ENCODE measurements around the gene NFKB1.

Gene NFKB1

DNA sequence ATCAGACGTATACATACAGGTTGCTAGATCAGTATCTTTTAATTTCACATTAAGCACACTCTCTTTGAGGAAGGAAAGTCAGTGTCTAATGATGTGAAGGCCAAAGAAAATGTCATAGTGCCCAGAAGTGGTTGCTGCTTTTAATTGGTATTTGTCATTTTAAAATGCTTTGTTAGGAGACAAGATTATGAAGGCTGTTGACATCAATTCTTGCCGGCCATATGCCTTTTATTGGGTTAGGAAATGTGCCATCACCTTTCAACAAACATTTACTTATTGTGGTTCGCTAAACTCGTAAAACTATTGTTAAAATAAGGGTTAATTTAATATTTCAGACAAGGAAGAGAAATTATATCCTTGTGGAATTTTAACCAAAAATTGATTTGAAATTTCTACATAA, 32.2 kb downstream of the NFKB1 start:
- DNase-seq = no peak

DNA sequence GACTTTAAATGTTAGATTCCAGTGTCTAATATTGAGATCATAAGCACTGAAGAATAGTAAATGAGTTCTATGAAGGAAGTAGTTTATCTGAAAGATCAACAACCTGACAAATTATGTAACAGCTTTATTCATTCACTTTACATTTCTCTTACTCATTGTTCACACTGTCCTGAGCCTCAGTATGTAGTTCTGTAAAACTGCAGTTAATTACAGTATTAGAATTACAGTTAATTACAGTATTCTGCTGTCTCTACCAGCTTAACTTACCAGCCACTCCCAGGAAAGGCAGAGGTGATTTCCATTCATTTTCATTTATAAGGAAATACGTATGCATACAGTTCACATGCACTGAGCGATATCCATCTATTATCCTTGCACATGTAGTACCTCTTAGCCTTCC, 32.7 kb downstream of the NFKB1 start:
- no peak for DNase-seq

GRCh38 chr4:102534845-102535244, 33.7 kb downstream of the NFKB1 start:
- no peak for DNase-seq

DNA sequence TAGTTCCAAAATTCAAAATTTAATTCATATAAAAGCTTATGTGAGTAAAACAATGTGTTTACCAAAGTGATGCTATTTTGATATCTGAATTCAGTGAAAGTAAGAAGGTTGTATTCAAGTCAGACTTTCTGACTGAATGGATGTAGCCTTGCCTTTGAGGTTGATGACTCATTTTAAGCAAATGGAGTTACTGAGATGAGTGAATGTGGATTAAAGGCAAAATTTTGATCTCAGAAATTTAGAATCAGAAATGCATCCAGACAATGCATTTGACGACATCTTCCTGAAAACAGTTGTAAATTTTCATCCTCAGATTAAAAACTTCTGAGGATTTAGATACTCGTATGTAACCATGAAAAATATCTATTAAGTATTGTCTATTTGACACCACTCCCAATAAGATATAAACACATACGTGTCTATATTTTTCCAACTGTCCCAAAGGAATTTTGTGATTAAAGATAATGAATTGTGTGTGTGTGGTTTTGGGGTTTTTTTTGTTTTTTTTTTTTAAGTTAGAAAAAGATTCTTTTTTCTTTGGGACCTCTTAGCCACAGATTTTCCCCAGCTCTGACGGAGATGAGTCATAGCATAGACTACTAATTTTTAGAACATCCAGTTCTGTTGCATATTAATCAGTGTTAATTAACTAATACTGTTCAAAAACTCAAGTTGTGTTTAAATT, 34.4 kb downstream of the NFKB1 start:
- DNase-seq = no peak

DNA sequence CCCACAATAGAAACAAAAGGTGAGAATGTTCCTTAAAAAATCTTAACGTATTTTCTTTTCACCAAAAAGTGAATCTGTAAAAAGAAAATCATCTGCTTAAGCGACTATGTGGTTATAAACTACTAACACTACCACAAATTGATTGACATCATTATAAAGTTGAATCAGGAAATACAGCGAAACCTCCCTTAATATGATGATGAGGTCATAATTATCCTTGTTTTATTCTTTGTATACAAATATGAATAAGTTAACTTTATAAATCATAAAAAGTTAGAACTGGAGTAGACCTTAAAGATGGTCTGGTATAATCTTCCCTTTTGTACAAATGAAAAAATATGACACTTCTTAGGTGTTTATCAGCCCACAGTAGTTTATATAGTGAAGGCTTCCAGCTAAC, 35.6 kb downstream of the NFKB1 start:
- DNase-seq = no peak

- DNase-seq = no peak
Observed at GRCh38 chr4:102537269-102537668, 36.1 kb downstream of the NFKB1 start.

GRCh38 chr4:102541697-102542096, 40.5 kb downstream of the NFKB1 start:
- no peak for DNase-seq

- no peak for DNase-seq
Observed at GRCh38 chr4:102543030-102543928, 42.1 kb downstream of the NFKB1 start.

GRCh38 chr4:102546635-102547034, 45.5 kb downstream of the NFKB1 start:
- DNase-seq = no peak

GRCh38 chr4:102547973-102548372, 46.8 kb downstream of the NFKB1 start:
- DNase-seq = no peak

- no peak for DNase-seq
Observed at GRCh38 chr4:102551958-102552565, 50.9 kb downstream of the NFKB1 start.

GRCh38 chr4:102552781-102553180, 51.6 kb downstream of the NFKB1 start:
- no peak for DNase-seq

GRCh38 chr4:102553982-102554381, 52.8 kb downstream of the NFKB1 start:
- no peak for DNase-seq

- DNase-seq = no peak
Observed at GRCh38 chr4:102554482-102554881, 53.3 kb downstream of the NFKB1 start.

DNA sequence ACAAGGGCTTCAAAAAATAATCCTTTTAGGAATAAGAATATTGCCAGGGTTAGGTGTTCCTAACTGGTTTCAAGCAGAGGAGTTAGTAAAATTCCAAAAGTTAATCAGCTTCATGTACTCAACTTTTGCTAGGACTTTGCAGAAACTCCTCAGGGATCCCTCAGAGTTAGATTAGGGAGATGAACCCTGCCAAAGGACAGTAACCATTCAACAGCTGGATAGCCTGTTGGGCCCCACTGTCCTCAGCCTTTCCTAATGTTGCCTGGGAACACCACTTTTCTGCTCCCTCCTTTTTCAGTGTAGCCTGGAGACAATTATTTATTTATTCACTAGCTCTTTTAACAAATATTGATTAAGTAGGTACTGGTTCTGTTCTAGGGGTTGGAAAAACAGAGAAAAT, 53.8 kb downstream of the NFKB1 start:
- no peak for DNase-seq

- DNase-seq = no peak
Observed at GRCh38 chr4:102557636-102558035, 56.5 kb downstream of the NFKB1 start.

GRCh38 chr4:102560115-102560514, 59.0 kb downstream of the NFKB1 start:
- DNase-seq = no peak

DNA sequence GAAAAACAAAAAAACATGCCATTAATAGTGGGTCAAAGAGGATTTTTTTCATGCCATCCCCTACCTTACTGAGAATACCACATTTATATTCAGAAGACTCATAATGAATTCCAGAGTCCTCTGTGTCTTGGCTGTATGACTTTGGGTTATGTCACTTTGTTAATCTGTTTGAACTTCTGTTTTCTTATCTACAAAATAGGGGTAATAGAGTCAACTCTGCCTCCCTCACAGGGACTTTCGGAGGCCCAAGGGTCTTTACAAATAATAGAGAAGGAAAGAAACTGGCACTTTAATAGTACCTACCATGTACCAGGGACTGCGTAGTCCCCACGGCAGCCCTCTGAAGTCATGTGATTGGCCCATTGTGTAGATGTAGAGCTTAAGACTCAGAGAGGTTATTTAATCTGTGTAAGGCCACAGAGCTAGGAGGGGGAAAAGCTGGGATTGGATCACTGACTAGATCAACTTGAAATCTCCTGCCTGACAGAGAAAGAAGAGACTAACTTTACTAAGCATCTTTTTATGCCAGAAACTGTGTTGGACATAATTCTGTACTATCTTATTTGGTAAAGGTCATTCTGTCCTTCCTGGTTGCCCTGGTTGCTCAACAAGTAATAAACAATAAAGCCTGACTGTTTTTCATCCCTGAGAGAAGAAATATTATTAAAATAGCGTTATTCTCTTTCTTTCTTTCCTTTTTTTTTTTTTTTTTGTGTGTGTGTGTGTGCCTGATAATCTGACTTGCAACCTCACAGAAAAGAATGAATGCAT, 59.6 kb downstream of the NFKB1 start:
- no peak for DNase-seq

GRCh38 chr4:102563000-102563399, 61.8 kb downstream of the NFKB1 start:
- no peak for DNase-seq

GRCh38 chr4:102564399-102565059, 63.4 kb downstream of the NFKB1 start:
- peak; percentile 57 for DNase-seq

DNA sequence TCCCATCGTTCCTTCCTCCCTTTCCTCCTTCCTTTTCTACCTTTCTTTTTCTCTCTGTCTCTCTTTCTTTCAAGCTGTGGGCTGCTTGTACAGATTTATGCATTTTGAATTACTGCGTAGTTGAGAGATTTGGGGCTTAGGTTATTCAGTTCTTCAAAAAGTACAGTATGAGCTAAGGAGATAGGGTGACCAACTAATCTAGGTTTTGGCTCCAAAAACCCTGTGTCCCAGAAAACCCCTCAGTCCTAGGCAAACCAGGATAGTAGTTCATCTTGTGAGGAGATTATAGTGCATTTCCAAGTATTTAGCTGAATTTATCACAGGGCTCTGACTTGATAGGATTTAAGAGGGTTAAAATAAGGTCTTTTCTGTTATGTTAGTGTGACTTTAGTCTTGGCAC, 64.5 kb downstream of the NFKB1 start:
- no peak for DNase-seq

DNA sequence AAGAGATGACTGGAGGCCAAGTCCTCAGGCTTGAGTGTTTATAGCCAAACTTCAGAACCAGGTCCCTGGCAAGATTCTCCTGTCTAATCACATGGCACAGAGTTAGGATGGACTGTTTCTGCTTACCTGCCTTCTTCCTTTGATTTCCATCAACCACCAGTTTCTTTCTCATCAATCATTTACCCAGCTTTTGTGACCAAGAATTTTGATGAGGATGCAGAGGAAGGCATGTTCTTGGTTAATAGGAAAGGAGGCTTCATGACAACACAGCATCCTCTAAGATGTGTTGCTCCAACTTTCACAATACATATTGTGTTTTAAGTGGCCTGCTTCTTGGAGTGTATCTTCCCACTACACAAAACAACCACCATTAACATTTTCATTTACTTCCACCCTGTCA, 65.3 kb downstream of the NFKB1 start:
- DNase-seq = no peak

- DNase-seq = no peak
Observed at GRCh38 chr4:102567427-102567826, 66.3 kb downstream of the NFKB1 start.
